ENCODE data around the gene FBXO44. TPM values are rescaled to one million over a fixed set of nuclear protein-coding genes. Genes with fewer than 3 reads are reported as not detected.

FBXO44 gene
- total RNA-seq, 1 experiment from 2014 or later: 60.9 TPM

GRCh38 chr1:11657654-11658053 lies 3.0 kb downstream of the FBXO44 start (continued):
- TF ChIP-seq, protein P1, sequence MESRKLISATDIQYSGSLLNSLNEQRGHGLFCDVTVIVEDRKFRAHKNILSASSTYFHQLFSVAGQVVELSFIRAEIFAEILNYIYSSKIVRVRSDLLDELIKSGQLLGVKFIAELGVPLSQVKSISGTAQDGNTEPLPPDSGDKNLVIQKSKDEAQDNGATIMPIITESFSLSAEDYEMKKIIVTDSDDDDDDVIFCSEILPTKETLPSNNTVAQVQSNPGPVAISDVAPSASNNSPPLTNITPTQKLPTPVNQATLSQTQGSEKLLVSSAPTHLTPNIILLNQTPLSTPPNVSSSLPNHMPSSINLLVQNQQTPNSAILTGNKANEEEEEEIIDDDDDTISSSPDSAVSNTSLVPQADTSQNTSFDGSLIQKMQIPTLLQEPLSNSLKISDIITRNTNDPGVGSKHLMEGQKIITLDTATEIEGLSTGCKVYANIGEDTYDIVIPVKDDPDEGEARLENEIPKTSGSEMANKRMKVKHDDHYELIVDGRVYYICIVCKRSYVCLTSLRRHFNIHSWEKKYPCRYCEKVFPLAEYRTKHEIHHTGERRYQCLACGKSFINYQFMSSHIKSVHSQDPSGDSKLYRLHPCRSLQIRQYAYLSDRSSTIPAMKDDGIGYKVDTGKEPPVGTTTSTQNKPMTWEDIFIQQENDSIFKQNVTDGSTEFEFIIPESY (IDR thresholded peaks at IDR 0.05; ENCODE audit: extremely low read depth, insufficient replicate concordance, low read length): no peak
- TF ChIP-seq SIN3A (IDR thresholded peaks at IDR 0.05; ENCODE audit: low read depth): no peak

DNA sequence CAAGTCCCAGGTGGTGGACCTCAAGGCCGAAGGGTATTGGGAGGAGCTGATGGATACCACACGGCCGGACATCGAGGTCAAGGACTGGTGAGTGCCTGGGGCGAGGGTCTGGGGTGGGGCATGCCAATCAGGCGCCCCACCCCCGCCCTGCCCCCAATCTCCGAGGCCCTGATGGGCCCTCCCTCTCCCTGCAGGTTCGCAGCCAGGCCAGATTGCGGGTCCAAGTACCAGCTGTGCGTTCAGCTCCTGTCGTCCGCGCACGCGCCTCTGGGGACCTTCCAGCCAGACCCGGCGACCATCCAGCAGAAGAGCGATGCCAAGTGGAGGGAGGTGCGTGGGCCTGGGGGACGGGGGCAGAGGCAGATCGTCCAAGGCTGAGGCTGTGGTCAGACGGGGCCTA lies 3.9 kb downstream of the FBXO44 start:
- ChIA-PET CTCF (interaction anchor here (0.5 kb wide), 1 partner anchor 59 kb away, joined by 4 read pairs; no protein-coding TSS in a partner anchor), POLR2A (no interaction called here), RAD21 (ENCODE audit: low non-redundant PET in 1 of 2, low total read pairs in 2 of 2, uncharacterized antibody in 2 of 2, unreplicated experiment in 2 of 2) (no interaction called here)
- H3K79me2 ChIP-seq (ENCODE audit: insufficient read depth, low read length): peaks cover 10% of the 10 kb centered on the region; the same call in 1 of the 2 replicates
- H2AFZ ChIP-seq (ENCODE audit: low read depth, low read length, poor library complexity, severe bottlenecking): no peak overlapping the region
- intact Hi-C loops (cut with micrococcal nuclease): no loop called here
- no TSS peak for BruUV-seq (replicated peaks)
- ATAC-seq (no peak), DNase-seq (ENCODE audit: low read depth, low spot score) (no peak)
- no peak for TF ChIP-seq ELF1 (IDR thresholded peaks at IDR 0.05; ENCODE audit: borderline replicate concordance, low read depth)
- TF ChIP-seq REST (IDR thresholded peaks at IDR 0.05; ENCODE audit: low read depth): no peak
- no peak for TF ChIP-seq SIN3A (IDR thresholded peaks at IDR 0.05; ENCODE audit: low read depth)
- TF ChIP-seq CEBPB (IDR thresholded peaks at IDR 0.05; ENCODE audit: low read depth): no peak
- no peak for TF ChIP-seq SP1 (IDR thresholded peaks at IDR 0.05; ENCODE audit: low read depth)
- H4K20me1 ChIP-seq (ENCODE audit: insufficient read depth): no peaks in the 10 kb centered on the region
- no peak overlapping the region for H3K9ac ChIP-seq (ENCODE audit: low read length)
- H3K4me3 ChIP-seq (replicated peaks in 1 of 2; ENCODE audit: low read depth in 1 of 2, low read length in 2 of 2): no peak overlapping the region
- H3K27me3 ChIP-seq (ENCODE audit: insufficient read depth, low read length): no peaks in the 10 kb centered on the region
- H3K4me1 ChIP-seq (ENCODE audit: control insufficient read depth in 1 of 2, insufficient read depth in 2 of 2, low read length in 2 of 2): peaks cover 12 to 26% of the 10 kb centered on the region in 2 experiments
- H3K9me2 ChIP-seq (ENCODE audit: insufficient read depth): no peaks in the 10 kb centered on the region
- H3K36me3 ChIP-seq (ENCODE audit: control insufficient read depth in 1 of 2, insufficient read depth in 2 of 2, low read length in 2 of 2): peaks cover 19 to 25% of the 10 kb centered on the region in 2 experiments
- no peaks in the 10 kb centered on the region for H3K9me3 ChIP-seq (ENCODE audit: control insufficient read depth in 1 of 2, insufficient read depth in 1 of 2, low read depth in 1 of 2, low read length in 2 of 2)
- no peak overlapping the region for H3K27ac ChIP-seq (ENCODE audit: low read depth, low read length)
- no peak overlapping the region for H3K4me2 ChIP-seq (ENCODE audit: low read length)
